Type B pancreatic cell (in vitro differentiated cells): Measurements from ENCODE around the gene ZYG11A. TPM values are rescaled to one million over a fixed set of nuclear protein-coding genes. Genes with fewer than 3 reads are reported as not detected.

Source experiments
- DNase-seq: peaks from one replicate; pipeline ENCODE4 v3.0.0; 2021; ENCODE audit warnings: mixed read lengths; ENCODE audit not compliant: unreplicated experiment; ENCODE audit errors: extremely low spot score
- H3K27ac Mint-ChIP-seq: 2 replicates; pipeline ENCODE4 v1.8.0; 2021; ENCODE audit warnings: mild to moderate bottlenecking, mixed read lengths
- H3K27me3 Mint-ChIP-seq: 2 replicates; pipeline ENCODE4 v1.8.0; 2021; ENCODE audit warnings: mixed read lengths
- H3K36me3 Mint-ChIP-seq: 2 replicates; pipeline ENCODE4 v1.8.0; 2021; ENCODE audit warnings: mixed read lengths
- H3K4me1 Mint-ChIP-seq: one replicate; pipeline ENCODE4 v1.8.0; 2021; ENCODE audit warnings: mixed read lengths; ENCODE audit not compliant: unreplicated experiment
- H3K4me3 Mint-ChIP-seq: 2 replicates; pipeline ENCODE4 v1.8.0; 2021; ENCODE audit warnings: mild to moderate bottlenecking, mixed read lengths
- H3K9me3 Mint-ChIP-seq: 2 replicates; pipeline ENCODE4 v1.8.0; 2021; ENCODE audit warnings: mixed read lengths
- total RNA-seq: library from RNA; stranded (reverse); gene quantifications from 2 replicates; pipeline ENCODE4 v1.2.1, GENCODE V29; 2021; ENCODE audit warnings: low replicate concordance
- TF ChIP-seq, protein P1 (sequence below): fragments of 200-600 bp; sonication (generic); conservative IDR thresholded peaks from 2 replicates; pipeline ENCODE4 v1.5.0; 2021; ENCODE audit warnings: antibody characterized with exemption, mild to moderate bottlenecking

ZYG11A gene
- total RNA-seq, 1 donor from 2014 or later, result 0.31 TPM

- no peaks in the 10 kb centered on the region for H3K4me1 Mint-ChIP-seq
- no peak for DNase-seq
- H3K9me3 Mint-ChIP-seq, result no peaks in the 10 kb centered on the region
- H3K27ac Mint-ChIP-seq, result peak overlapping the region; percentile 45
- H3K4me3 Mint-ChIP-seq, result peak overlapping the region; percentile 77
- TF ChIP-seq, protein P1, sequence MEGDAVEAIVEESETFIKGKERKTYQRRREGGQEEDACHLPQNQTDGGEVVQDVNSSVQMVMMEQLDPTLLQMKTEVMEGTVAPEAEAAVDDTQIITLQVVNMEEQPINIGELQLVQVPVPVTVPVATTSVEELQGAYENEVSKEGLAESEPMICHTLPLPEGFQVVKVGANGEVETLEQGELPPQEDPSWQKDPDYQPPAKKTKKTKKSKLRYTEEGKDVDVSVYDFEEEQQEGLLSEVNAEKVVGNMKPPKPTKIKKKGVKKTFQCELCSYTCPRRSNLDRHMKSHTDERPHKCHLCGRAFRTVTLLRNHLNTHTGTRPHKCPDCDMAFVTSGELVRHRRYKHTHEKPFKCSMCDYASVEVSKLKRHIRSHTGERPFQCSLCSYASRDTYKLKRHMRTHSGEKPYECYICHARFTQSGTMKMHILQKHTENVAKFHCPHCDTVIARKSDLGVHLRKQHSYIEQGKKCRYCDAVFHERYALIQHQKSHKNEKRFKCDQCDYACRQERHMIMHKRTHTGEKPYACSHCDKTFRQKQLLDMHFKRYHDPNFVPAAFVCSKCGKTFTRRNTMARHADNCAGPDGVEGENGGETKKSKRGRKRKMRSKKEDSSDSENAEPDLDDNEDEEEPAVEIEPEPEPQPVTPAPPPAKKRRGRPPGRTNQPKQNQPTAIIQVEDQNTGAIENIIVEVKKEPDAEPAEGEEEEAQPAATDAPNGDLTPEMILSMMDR, result no peak
- H3K36me3 Mint-ChIP-seq, result no peaks in the 10 kb centered on the region
- H3K27me3 Mint-ChIP-seq, result peaks cover 35% of the 10 kb centered on the region
Measured at GRCh38 chr1:52919723-52920483, 77.3 kb downstream of the ZYG11A start.

DNA sequence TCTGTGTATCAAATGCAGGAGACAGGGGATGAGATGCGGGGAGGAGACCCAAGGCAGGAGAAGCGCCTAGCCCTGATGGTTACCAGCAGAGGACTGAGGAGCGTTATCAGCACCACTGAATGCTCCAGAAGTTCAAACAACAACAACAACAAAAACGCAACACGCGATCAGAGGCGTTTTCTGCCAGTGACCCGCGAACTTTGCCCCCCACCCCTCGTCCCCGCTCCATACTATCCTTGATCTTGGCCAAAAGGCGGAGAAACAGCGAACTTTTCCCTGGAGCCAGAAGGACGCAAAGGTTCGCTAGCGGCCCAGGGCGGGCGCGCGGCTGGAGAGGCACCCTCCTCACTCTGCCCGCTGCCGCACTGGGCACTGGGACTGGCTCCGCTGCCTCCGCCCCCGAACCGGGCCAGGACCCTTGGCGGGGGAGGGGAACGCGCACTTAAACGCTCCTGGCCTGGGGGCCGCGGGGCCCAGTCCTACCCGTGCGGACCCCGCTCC lies 78.3 kb downstream of the ZYG11A start:
- peak overlapping the region; percentile 16 for H3K27ac Mint-ChIP-seq
- H3K36me3 Mint-ChIP-seq, result no peaks in the 10 kb centered on the region
- DNase-seq, result no peak
- no peaks in the 10 kb centered on the region for H3K9me3 Mint-ChIP-seq
- peaks cover 1% of the 10 kb centered on the region for H3K4me1 Mint-ChIP-seq
- TF ChIP-seq, protein P1, result no peak
- H3K4me3 Mint-ChIP-seq, result peak overlapping the region; percentile 86
- H3K27me3 Mint-ChIP-seq, result peaks cover 35% of the 10 kb centered on the region

- Mint-ChIP-seq H3K27me3 (peaks cover 26% of the 10 kb centered on the region), H3K4me1 (peaks cover 11% of the 10 kb centered on the region), H3K4me3 (peak overlapping the region; percentile 67), H3K36me3 (no peaks in the 10 kb centered on the region), H3K27ac (no peak overlapping the region), H3K9me3 (no peaks in the 10 kb centered on the region)
- TF ChIP-seq, protein P1, result no peak
- DNase-seq, result no peak
Measured at GRCh38 chr1:52925571-52926005, 83.0 kb downstream of the ZYG11A start.

- Mint-ChIP-seq H3K4me3 (peak overlapping the region; percentile 93), H3K4me1 (peaks cover 11% of the 10 kb centered on the region), H3K36me3 (no peaks in the 10 kb centered on the region), H3K27me3 (peaks cover 19% of the 10 kb centered on the region), H3K27ac (no peak overlapping the region), H3K9me3 (no peaks in the 10 kb centered on the region)
- DNase-seq, result no peak
- TF ChIP-seq, protein P1, result no peak
Measured at GRCh38 chr1:52926864-52927211, 84.3 kb downstream of the ZYG11A start.

- H3K27ac Mint-ChIP-seq, result peak within 1 kb of the TSS; percentile 72
- peak within 1 kb of the TSS; percentile 93 for H3K4me3 Mint-ChIP-seq
- peak; percentile 83 for DNase-seq
- no peaks in the 10 kb centered on the region for H3K36me3 Mint-ChIP-seq
- TF ChIP-seq, protein P1, result no peak
- H3K9me3 Mint-ChIP-seq, result no peaks in the 10 kb centered on the region
- peaks cover 17% of the 10 kb centered on the region for H3K27me3 Mint-ChIP-seq
- H3K4me1 Mint-ChIP-seq, result peaks cover 11% of the 10 kb centered on the region
Measured at GRCh38 chr1:52927212-52928014, 84.9 kb downstream of the ZYG11A start, which contains the start of gene SCP2. Gene SCP2 (plus strand): TSS chr1:52927276. CDS start chr1:52927397, 121 bp downstream.
